K562 (cell line): Measurements from ENCODE around the gene ABAT. TPM values are rescaled to one million over a fixed set of nuclear protein-coding genes. Genes with fewer than 3 reads are reported as not detected.

Source experiments
- ARID1B ChIP-seq: fragments of 450-650 bp; IDR thresholded peaks from 2 replicates; pipeline ENCODE4 v1.6.1; 2016; ENCODE audit warnings: antibody characterized with exemption, mild to moderate bottlenecking, inconsistent platforms
- CBX3 ChIP-seq, 2 experiments: IDR thresholded peaks; 1 replicate in 1 of 2; 2 replicates in 1 of 2; pipeline ENCODE4 v1.6.1; 2012; ENCODE audit warnings: inconsistent platforms in 2 of 2, low read length in 2 of 2, borderline replicate concordance in 1 of 2, control low read depth in 1 of 2
- ELF1 ChIP-seq: fragments of 200-800 bp; sonication (Bioruptor generic); IDR thresholded peaks from 2 replicates; pipeline ENCODE4 v1.6.1; 2016; ENCODE audit warnings: missing genetic modification characterization, missing compliant biosample characterization
- EP300 ChIP-seq: IDR thresholded peaks from 2 replicates; pipeline ENCODE4 v1.6.1; 2012; ENCODE audit warnings: low read length, improper control_type of control experiment
- GATA2 ChIP-seq: sonication (generic); formaldehyde crosslinking; IDR thresholded peaks from 2 replicates; pipeline ENCODE4 v1.4.0; 2020; ENCODE audit warnings: mild to moderate bottlenecking, missing genetic modification reagents
- HDAC1 ChIP-seq, 2 experiments: fragments of 450-650 bp; IDR thresholded peaks; 2 replicates each; pipeline ENCODE4 v1.6.1; 2016 to 2017; ENCODE audit warnings: inconsistent platforms in 1 of 2, mild to moderate bottlenecking in 1 of 2, moderate library complexity in 1 of 2
- ILK ChIP-seq: fragments of 450-650 bp; IDR thresholded peaks from 2 replicates; pipeline ENCODE4 v1.6.1; 2016; ENCODE audit warnings: missing genetic modification characterization, low read depth, mild to moderate bottlenecking, missing compliant biosample characterization, moderate library complexity, borderline replicate concordance
- KAT2B ChIP-seq: IDR thresholded peaks from one replicate; pipeline ENCODE4 v1.6.1; 2012; ENCODE audit warnings: low read depth, mild to moderate bottlenecking, control low read depth, inconsistent platforms, low read length, moderate library complexity
- KDM5B ChIP-seq: fragments of 200-600 bp; sonication (generic); IDR thresholded peaks from 2 replicates; pipeline ENCODE4 v1.6.1; 2012; ENCODE audit warnings: low read depth, mild to moderate bottlenecking, moderate library complexity, low read length, control low read depth, inconsistent platforms; ENCODE audit not compliant: insufficient replicate concordance
- MEIS2 ChIP-seq: fragments of 450-650 bp; IDR thresholded peaks from 2 replicates; pipeline ENCODE4 v1.6.1; 2014; ENCODE audit warnings: mild to moderate bottlenecking; ENCODE audit not compliant: partially characterized antibody
- NCOA1 ChIP-seq: fragments of 450-650 bp; IDR thresholded peaks from 2 replicates; pipeline ENCODE4 v1.6.1; 2016; ENCODE audit warnings: low read depth
- RCOR1 ChIP-seq, 2 experiments: IDR thresholded peaks; 2 replicates each; pipeline ENCODE4 v1.6.1; 2012; ENCODE audit warnings: low read depth in 2 of 2, low read length in 2 of 2, borderline replicate concordance in 1 of 2, improper control_type of control experiment in 1 of 2
- RFX7 ChIP-seq: fragments of 250-450 bp; sonication (Bioruptor Pico); IDR thresholded peaks from 2 replicates; pipeline ENCODE4 v1.5.1; 2021; ENCODE audit warnings: mild to moderate bottlenecking
- RNF2 ChIP-seq: sonication (generic); IDR thresholded peaks from 2 replicates; pipeline ENCODE4 v1.6.1; 2016
- SMARCA4 ChIP-seq: fragments of 450-650 bp; IDR thresholded peaks from 2 replicates; pipeline ENCODE4 v1.6.1; 2016
- SMARCC2 ChIP-seq: fragments of 450-650 bp; IDR thresholded peaks from 2 replicates; pipeline ENCODE4 v1.6.1; 2017; ENCODE audit warnings: antibody characterized with exemption, moderate library complexity, mild to moderate bottlenecking, low read depth
- SOX6 ChIP-seq: fragments of 450-650 bp; IDR thresholded peaks from 2 replicates; pipeline ENCODE4 v1.6.1; 2014; ENCODE audit warnings: mild to moderate bottlenecking
- SRSF9 ChIP-seq: fragments of 200-400 bp; formaldehyde crosslinking; IDR thresholded peaks from 2 replicates; pipeline ENCODE4 v1.6.1; 2017; ENCODE audit warnings: low read depth, low read length, borderline replicate concordance
- TBP ChIP-seq: optimal IDR thresholded peaks from 2 replicates; pipeline ENCODE3; 2011; ENCODE audit warnings: low read depth, low read length, improper control_type of control experiment
- YBX1 ChIP-seq: fragments of 450-650 bp; IDR thresholded peaks from 2 replicates; pipeline ENCODE4 v1.7.1; 2016; ENCODE audit warnings: mild to moderate bottlenecking
- ZNF165 ChIP-seq: fragments of 250-450 bp; sonication (Bioruptor Pico); IDR thresholded peaks from 2 replicates; pipeline ENCODE4 v1.4.0; 2020; ENCODE audit warnings: borderline replicate concordance
- polyA plus RNA-seq, 8 experiments: library from polyadenylated mRNA; depleted of rRNA in 4 of 8; stranded (reverse) in 5 of 8; unstranded in 3 of 8; fragments of >200 nt; fragmentation: Nextera tagmentation in 2 of 8; fragmentation: Illumina TruSeq in 1 of 8; extraction: Ambion mirVana in 2 of 8; extraction: Trizol in 1 of 8; gene quantifications; 2 replicates each; pipeline versions ENCODE4 v1.2.1 to v1.2.3, GENCODE V29; 2011 to 2014; ENCODE audit warnings: inconsistent platforms in 1 of 8, missing spikeins in 1 of 8
- total RNA-seq, 7 experiments: library from RNA; depleted of rRNA in 6 of 7; stranded (reverse); fragments of >200 nt in 6 of 7; fragmentation: Illumina TruSeq in 2 of 7; extraction: Trizol in 2 of 7; gene quantifications; 2 replicates each; pipeline versions ENCODE4 v1.2.1 to v1.2.3, GENCODE V29; 2011 to 2021; ENCODE audit warnings: low replicate concordance in 1 of 7
- TF ChIP-seq, protein P1 (sequence below), 2 experiments: IDR thresholded peaks in 1 of 2; conservative IDR thresholded peaks in 1 of 2; 2 replicates each; pipeline ENCODE4 v1.6.1; 2016; ENCODE audit warnings: low read depth in 2 of 2, mild to moderate bottlenecking in 1 of 2, missing compliant biosample characterization in 1 of 2, missing genetic modification characterization in 1 of 2, moderate library complexity in 1 of 2
- TF ChIP-seq, protein P2 (sequence below): fragments of 450-650 bp; formaldehyde crosslinking; IDR thresholded peaks from 2 replicates; pipeline ENCODE4 v1.4.0; 2020; ENCODE audit warnings: mild to moderate bottlenecking, moderate library complexity

Gene ABAT
- total and polyA plus RNA-seq, 9 of the 15 experiments (the other 6 are each of a cell fraction or from before 2014, with no cell fraction given): 0.01 to 0.49 (median 0.10) TPM

DNA sequence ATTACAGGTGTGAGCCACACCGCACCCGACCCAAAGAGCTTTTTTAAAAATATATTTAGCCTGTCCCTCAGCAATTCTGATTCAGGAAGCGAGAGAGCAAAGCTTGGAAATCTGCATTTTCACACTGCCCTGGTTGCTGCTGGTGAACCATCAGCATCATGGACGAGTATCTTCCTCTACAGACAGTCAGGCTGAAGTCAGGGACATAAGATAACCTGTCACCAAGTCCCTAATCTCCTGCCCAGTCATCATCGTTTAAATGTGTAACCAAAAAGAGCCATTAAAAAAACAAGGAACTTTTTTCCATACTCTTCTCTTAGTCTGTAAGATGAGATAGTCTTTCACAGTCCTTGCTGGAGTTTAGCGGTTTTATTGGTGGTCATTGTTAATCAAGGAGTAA, 129.9 kb downstream of the ABAT start (continued):
- TF ChIP-seq ZNF165 (no peak), SMARCC2 (no peak), RCOR1 (IDR thresholded peaks at IDR 0.05; ENCODE audit: borderline replicate concordance in 1 of 2, low read depth in 2 of 2, low read length in 2 of 2) (peak in 1 of 2 experiments; percentile 67; a peak in 1 of 4 replicates), MEIS2 (peak; percentile 59), EP300 (peak; percentile 26; the same call in 1 of the 2 replicates), YBX1 (no peak), RNF2 (no peak), KDM5B (no peak), NCOA1 (no peak), KAT2B (no peak), SOX6 (peak; percentile 38; the same call in 1 of the 2 replicates), ARID1B (peak; percentile 85), SMARCA4 (peak; percentile 66; the same call in 1 of the 2 replicates), RFX7 (CRISPR knock-in tag) (no peak), ELF1 (no peak), ILK (tag) (no peak), CBX3 (IDR thresholded peaks at IDR 0.05; ENCODE audit: borderline replicate concordance in 1 of 2, low read length in 2 of 2) (no peak), TBP (no peak), GATA2 (CRISPR knock-in tag) (peak; percentile 73), SRSF9 (no peak), HDAC1 (IDR thresholded peaks at IDR 0.05) (peak in 1 of 2 experiments; percentile 47; a peak in 1 of 4 replicates)
- TF ChIP-seq, protein P1, sequence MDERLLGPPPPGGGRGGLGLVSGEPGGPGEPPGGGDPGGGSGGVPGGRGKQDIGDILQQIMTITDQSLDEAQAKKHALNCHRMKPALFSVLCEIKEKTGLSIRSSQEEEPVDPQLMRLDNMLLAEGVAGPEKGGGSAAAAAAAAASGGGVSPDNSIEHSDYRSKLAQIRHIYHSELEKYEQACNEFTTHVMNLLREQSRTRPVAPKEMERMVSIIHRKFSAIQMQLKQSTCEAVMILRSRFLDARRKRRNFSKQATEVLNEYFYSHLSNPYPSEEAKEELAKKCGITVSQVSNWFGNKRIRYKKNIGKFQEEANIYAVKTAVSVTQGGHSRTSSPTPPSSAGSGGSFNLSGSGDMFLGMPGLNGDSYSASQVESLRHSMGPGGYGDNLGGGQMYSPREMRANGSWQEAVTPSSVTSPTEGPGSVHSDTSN (CRISPR knock-in tag; IDR thresholded peaks at IDR 0.05; ENCODE audit: low read depth): no peak
- TF ChIP-seq, protein P1 (tag; conservative IDR thresholded peaks at IDR 0.05; ENCODE audit: low read depth): peak; percentile 67
- TF ChIP-seq, protein P2, sequence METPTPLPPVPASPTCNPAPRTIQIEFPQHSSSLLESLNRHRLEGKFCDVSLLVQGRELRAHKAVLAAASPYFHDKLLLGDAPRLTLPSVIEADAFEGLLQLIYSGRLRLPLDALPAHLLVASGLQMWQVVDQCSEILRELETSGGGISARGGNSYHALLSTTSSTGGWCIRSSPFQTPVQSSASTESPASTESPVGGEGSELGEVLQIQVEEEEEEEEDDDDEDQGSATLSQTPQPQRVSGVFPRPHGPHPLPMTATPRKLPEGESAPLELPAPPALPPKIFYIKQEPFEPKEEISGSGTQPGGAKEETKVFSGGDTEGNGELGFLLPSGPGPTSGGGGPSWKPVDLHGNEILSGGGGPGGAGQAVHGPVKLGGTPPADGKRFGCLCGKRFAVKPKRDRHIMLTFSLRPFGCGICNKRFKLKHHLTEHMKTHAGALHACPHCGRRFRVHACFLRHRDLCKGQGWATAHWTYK (CRISPR knock-in tag): no peak
